K562 (cell line): Measurements from ENCODE around the gene SLC22A23. TPM values are rescaled to one million over a fixed set of nuclear protein-coding genes. Genes with fewer than 3 reads are reported as not detected.

ENCODE experiments used
- ATF6 ChIP-seq: sonication (generic); formaldehyde crosslinking; IDR thresholded peaks from 2 replicates; pipeline ENCODE4 v1.4.0; 2020; ENCODE audit warnings: mild to moderate bottlenecking, missing genetic modification reagents
- ETS2 ChIP-seq: IDR thresholded peaks from 2 replicates; pipeline ENCODE4 v1.6.1; 2016; ENCODE audit warnings: borderline replicate concordance, missing genetic modification characterization, mild to moderate bottlenecking, moderate library complexity, missing compliant biosample characterization; ENCODE audit not compliant: poor library complexity, severe bottlenecking
- KAT2B ChIP-seq: IDR thresholded peaks from one replicate; pipeline ENCODE4 v1.6.1; 2012; ENCODE audit warnings: low read depth, mild to moderate bottlenecking, control low read depth, inconsistent platforms, low read length, moderate library complexity
- NR2C1 ChIP-seq, 2 experiments: fragments of 450-650 bp; IDR thresholded peaks; 2 replicates each; pipeline ENCODE4 v1.6.1; 2017; ENCODE audit warnings: mild to moderate bottlenecking in 2 of 2, antibody characterized with exemption in 1 of 2, inconsistent platforms in 1 of 2, missing compliant biosample characterization in 1 of 2, missing genetic modification characterization in 1 of 2
- NR4A1 ChIP-seq, 2 experiments: fragments of 250-450 bp in 1 of 2; fragments of 450-650 bp in 1 of 2; sonication (Bioruptor Pico) in 1 of 2; IDR thresholded peaks; 2 replicates each; pipeline versions ENCODE4 v1.4.0 to v1.6.1; 2016 to 2020; ENCODE audit warnings: mild to moderate bottlenecking in 2 of 2, missing compliant biosample characterization in 1 of 2, missing genetic modification characterization in 1 of 2, moderate library complexity in 1 of 2
- POLR2AphosphoS2 ChIP-seq: IDR thresholded peaks from 2 replicates; pipeline ENCODE4 v1.6.1; 2012; ENCODE audit warnings: low read length, improper control_type of control experiment
- RHOXF2B ChIP-seq: fragments of 250-450 bp; sonication (Bioruptor Pico); conservative IDR thresholded peaks from 2 replicates; pipeline ENCODE4 v1.5.1; 2021
- SNIP1 ChIP-seq: fragments of 450-650 bp; IDR thresholded peaks from 2 replicates; pipeline ENCODE4 v1.7.1; 2017; ENCODE audit warnings: low read depth, mild to moderate bottlenecking
- VEZF1 ChIP-seq: fragments of 200-800 bp; sonication (Bioruptor generic); IDR thresholded peaks from 2 replicates; pipeline ENCODE4 v1.6.1; 2017; ENCODE audit warnings: missing genetic modification characterization, missing compliant biosample characterization
- ZNF140 ChIP-seq: fragments of 250-450 bp; sonication (Bioruptor Pico); IDR thresholded peaks from 2 replicates; pipeline ENCODE4 v1.8.0; 2021; ENCODE audit warnings: moderate library complexity, mild to moderate bottlenecking, inconsistent platforms
- ZNF407 ChIP-seq: fragments of 450-650 bp; IDR thresholded peaks from 2 replicates; pipeline ENCODE4 v1.6.1; 2016; ENCODE audit warnings: low read depth
- ZNF830 ChIP-seq: fragments of 250-450 bp; sonication (Bioruptor Pico); IDR thresholded peaks from 2 replicates; pipeline ENCODE4 v1.5.0; 2021; ENCODE audit warnings: mild to moderate bottlenecking
- polyA plus RNA-seq, 8 experiments: library from polyadenylated mRNA; depleted of rRNA in 4 of 8; stranded (reverse) in 5 of 8; unstranded in 3 of 8; fragments of >200 nt; fragmentation: Nextera tagmentation in 2 of 8; fragmentation: Illumina TruSeq in 1 of 8; extraction: Ambion mirVana in 2 of 8; extraction: Trizol in 1 of 8; gene quantifications; 2 replicates each; pipeline versions ENCODE4 v1.2.1 to v1.2.3, GENCODE V29; 2011 to 2014; ENCODE audit warnings: inconsistent platforms in 1 of 8, missing spikeins in 1 of 8
- total RNA-seq, 7 experiments: library from RNA; depleted of rRNA in 6 of 7; stranded (reverse); fragments of >200 nt in 6 of 7; fragmentation: Illumina TruSeq in 2 of 7; extraction: Trizol in 2 of 7; gene quantifications; 2 replicates each; pipeline versions ENCODE4 v1.2.1 to v1.2.3, GENCODE V29; 2011 to 2021; ENCODE audit warnings: low replicate concordance in 1 of 7
- TF ChIP-seq, protein P1 (sequence below): IDR thresholded peaks from 2 replicates; pipeline ENCODE4 v1.6.1; 2011; ENCODE audit not compliant: insufficient read length; ENCODE audit errors: extremely low read depth

The SLC22A23 gene
- total and polyA plus RNA-seq, 9 of the 15 experiments (the other 6 are each of a cell fraction or from before 2014, with no cell fraction given): 0.30 to 8.7 (median 2.5) TPM

- TF ChIP-seq ZNF407 (no peak), VEZF1 (CRISPR knock-in tag) (0 out of 2 replicates have a peak, but pooled peaks have one; percentile 39), ATF6 (CRISPR knock-in tag) (0 out of 2 replicates have a peak, but pooled peaks have one; percentile 46), KAT2B (no peak), NR4A1 (CRISPR knock-in tag; IDR thresholded peaks at IDR 0.05) (no peak), NR4A1 (tag; IDR thresholded peaks at IDR 0.05) (no peak), RHOXF2B (CRISPR knock-in tag) (no peak), NR2C1 (IDR thresholded peaks at IDR 0.05) (no peak), NR2C1 (tag; IDR thresholded peaks at IDR 0.05) (no peak), ETS2 (tag) (no peak), ZNF830 (CRISPR knock-in tag) (no peak), POLR2AphosphoS2 (no peak), ZNF140 (CRISPR knock-in tag) (no peak), SNIP1 (no peak)
- TF ChIP-seq, protein P1, sequence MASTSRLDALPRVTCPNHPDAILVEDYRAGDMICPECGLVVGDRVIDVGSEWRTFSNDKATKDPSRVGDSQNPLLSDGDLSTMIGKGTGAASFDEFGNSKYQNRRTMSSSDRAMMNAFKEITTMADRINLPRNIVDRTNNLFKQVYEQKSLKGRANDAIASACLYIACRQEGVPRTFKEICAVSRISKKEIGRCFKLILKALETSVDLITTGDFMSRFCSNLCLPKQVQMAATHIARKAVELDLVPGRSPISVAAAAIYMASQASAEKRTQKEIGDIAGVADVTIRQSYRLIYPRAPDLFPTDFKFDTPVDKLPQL: no peak
Measured at GRCh38 chr6:3442431-3443220, 14.2 kb downstream of the SLC22A23 start (continued).
